GM18502 (cell line): Measurements from ENCODE around the gene CCDC136.

Experiments used
- ATAC-seq: cut with Tn5 transposase; IDR thresholded peaks from one replicate; pipeline ENCODE4 v1.9.1; 2021; ENCODE audit warnings: mild to moderate bottlenecking; ENCODE audit not compliant: unreplicated experiment, poor library complexity

CCDC136 gene

DNA sequence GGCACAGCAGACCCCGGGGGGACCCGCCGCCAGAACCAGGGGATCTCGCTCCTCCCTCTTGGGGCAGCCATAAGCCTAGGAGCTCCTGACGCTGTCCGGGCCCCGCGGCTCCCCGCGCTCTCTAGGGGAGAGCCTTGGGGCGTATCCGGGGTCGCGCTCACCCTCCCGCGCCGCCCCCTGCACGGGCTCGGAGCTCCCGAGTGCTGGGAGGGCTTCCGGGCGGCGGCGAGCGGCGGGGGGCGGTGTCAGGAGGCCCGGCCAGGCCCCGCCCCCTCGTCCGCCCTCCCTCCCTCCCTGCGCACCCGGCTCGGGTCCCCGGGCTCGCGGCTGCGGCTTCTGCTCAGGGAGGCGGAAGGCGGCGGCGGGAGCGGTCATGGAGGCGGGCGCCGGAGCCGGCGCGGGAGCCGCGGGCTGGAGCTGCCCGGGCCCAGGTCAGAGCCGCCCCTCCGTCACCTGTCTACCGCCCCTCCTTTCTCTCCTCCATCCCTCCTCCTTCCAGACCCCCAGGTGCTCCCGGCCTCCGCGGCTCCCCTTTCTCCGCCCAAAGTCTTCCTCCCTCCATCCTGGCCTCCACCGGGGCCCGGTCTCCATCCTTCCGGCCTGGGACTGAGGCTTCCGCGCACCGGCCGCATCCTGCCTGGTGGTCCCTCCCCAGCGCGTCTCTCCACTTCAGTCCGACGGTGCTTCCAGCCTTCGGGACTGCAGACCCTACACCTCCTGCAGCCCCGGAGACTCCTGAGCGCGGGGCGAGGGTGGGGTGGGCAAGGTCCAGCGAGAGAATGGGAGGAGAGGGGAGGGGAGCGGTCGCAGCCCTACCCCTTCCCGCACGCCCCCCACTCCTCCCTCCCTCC is at the start of gene CCDC136:
TSS of gene CCDC136 (plus strand) at position 848 of the 851 bp plus-strand sequence. CDS start 444 bp downstream, outside the sequence.
- peak; percentile 86 for ATAC-seq

DNA sequence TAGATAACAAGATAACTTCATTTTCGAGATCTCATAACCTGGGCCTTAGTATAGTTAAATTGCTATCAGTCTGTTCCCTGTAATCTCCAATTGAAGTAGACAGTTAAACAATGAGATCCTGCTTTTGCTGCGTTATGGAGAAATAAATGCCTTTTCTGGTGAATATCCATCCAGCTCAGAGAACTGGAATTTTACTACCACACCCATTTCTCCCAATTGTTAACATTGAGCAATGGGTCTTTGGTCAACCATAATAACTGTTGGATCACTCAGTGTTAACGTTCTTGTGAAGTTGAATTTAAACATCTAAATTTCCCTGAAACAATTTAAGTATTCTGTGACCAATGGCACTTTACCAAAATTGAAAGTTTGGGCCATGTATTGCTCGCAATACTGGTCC is 49.6 kb upstream of the CCDC136 start:
- no peak for ATAC-seq

GRCh38 chr7:128743112-128743772 is 48.5 kb upstream of the CCDC136 start:
- ATAC-seq: no peak

GRCh38 chr7:128744366-128744905 is 47.3 kb upstream of the CCDC136 start:
- no peak for ATAC-seq

DNA sequence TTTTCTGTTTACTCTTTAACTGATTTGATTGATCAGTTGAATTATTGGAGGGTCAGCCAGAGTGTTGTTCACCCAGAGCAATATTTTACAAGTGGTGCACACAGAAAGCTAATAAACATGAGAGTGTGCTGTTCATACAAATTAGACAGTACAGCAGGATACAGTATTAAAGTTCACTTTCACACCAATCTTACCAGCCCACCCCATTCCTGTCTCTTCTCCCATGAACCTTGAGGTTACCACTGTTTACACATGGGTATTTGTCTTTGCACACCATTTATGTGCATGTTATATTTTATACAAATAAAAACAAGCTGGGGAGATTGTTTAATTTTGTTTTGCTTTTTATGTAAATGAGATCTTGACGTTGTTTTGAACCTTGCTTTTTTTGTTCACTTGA is 46.1 kb upstream of the CCDC136 start:
- ATAC-seq: no peak

- no peak for ATAC-seq
Measured at GRCh38 chr7:128747327-128748079, 44.3 kb upstream of the CCDC136 start.

DNA sequence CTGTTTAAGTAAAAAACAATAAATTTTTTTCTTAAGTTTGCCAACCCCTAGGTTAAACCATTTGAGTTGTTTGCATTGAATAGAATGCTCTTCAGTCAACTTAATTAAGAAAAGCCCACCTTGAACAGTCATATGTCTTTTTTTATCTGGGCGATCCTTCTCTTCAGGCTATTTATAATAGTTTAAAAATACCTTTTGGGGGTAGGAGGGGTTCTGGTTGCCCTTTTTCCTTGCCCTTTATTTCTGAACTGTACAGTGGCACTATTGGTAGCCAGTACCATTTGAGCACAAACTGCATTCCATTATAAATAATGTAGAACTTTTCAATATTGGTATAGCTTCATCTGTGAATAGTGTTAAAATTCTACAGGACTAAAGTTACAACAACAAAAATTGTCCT is 39.5 kb upstream of the CCDC136 start:
- ATAC-seq: no peak

GRCh38 chr7:128755075-128755818 is 36.5 kb upstream of the CCDC136 start:
- no peak for ATAC-seq

- ATAC-seq: no peak
Measured at GRCh38 chr7:128755819-128756476, 35.8 kb upstream of the CCDC136 start.

GRCh38 chr7:128757203-128757602 is 34.6 kb upstream of the CCDC136 start:
- no peak for ATAC-seq

DNA sequence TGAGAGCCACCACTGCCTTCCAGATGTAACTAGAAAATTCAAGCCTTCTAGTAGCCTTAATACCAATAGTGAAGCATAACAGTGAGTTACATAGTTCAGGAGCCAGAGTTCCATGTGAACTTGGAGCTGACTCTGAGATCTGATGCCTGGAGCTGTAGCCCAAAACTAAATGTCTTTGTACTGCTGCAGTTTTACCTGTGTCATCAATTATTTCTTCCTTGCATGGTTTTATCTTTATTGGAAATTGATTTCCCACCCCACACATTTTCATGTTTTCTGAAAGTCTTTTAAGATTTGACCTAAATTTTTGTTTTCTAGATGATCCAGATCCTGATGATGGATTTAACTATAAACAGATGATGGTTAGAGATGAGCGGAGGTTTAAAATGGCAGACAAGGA is 33.2 kb upstream of the CCDC136 start:
- no peak for ATAC-seq

- ATAC-seq: no peak
Measured at GRCh38 chr7:128759242-128759641, 32.5 kb upstream of the CCDC136 start.

GRCh38 chr7:128763541-128763940 is 28.2 kb upstream of the CCDC136 start:
- no peak for ATAC-seq

DNA sequence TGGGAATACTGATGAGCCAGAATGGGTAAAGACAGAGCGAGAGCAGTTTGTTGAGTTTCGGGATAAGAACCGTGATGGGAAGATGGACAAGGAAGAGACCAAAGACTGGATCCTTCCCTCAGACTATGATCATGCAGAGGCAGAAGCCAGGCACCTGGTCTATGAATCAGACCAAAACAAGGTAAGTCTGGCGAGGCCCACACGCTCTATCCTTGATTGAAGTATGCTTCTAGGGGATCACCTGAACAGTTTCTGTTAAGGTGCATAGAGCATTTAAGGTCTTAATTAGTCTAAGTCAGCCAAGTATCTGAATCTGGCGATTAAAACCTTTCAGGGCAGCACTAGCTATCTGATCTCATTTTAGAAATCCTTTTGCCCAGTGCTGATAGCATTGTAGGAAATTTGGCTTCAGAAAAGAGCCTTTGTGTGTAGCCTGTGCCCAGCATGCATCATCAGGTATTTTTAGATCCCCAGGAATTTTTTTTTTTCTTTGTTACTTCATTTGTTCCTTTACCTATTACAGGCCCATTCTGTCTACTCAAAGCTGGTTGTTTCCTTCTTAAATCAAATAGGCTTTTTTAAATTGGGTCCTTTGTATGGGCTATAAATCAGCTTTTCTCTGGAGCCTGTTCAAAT is 24.2 kb upstream of the CCDC136 start:
- no peak for ATAC-seq

- ATAC-seq: no peak
Measured at GRCh38 chr7:128770233-128770632, 21.5 kb upstream of the CCDC136 start.

DNA sequence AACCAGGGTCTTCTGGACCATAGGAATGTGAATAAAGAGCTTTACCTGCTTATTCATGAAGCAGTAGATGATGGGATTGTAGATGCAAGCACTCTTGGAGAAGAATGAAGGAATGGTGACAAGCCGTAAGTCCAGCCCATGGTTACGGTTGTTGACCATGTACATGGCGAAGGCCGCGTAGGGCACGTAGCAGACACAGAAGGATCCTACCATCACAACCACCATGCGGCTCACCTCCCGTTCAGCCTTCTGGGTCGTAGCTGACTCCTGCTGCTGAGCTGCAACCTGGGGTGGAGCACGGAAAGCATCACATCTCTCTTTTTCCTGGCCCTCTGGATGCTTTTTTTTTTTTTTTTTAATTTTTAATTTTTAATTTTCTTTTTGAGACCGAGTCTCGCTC is 18.2 kb upstream of the CCDC136 start:
- no peak for ATAC-seq

- no peak for ATAC-seq
Measured at GRCh38 chr7:128774029-128774689, 17.6 kb upstream of the CCDC136 start.

GRCh38 chr7:128774921-128775320 is 16.8 kb upstream of the CCDC136 start:
- ATAC-seq: no peak
